Type B pancreatic cell (in vitro differentiated cells): ENCODE measurements around the gene AHRR. TPM values are rescaled to one million over a fixed set of nuclear protein-coding genes. Genes with fewer than 3 reads are reported as not detected.

ENCODE experiments used
- DNase-seq: peaks from one replicate; pipeline ENCODE4 v3.0.0; 2021; ENCODE audit warnings: mixed read lengths; ENCODE audit not compliant: unreplicated experiment; ENCODE audit errors: extremely low spot score
- H3K27ac Mint-ChIP-seq: 2 replicates; pipeline ENCODE4 v1.8.0; 2021; ENCODE audit warnings: mild to moderate bottlenecking, mixed read lengths
- H3K27me3 Mint-ChIP-seq: 2 replicates; pipeline ENCODE4 v1.8.0; 2021; ENCODE audit warnings: mixed read lengths
- H3K36me3 Mint-ChIP-seq: 2 replicates; pipeline ENCODE4 v1.8.0; 2021; ENCODE audit warnings: mixed read lengths
- H3K4me1 Mint-ChIP-seq: one replicate; pipeline ENCODE4 v1.8.0; 2021; ENCODE audit warnings: mixed read lengths; ENCODE audit not compliant: unreplicated experiment
- H3K4me3 Mint-ChIP-seq: 2 replicates; pipeline ENCODE4 v1.8.0; 2021; ENCODE audit warnings: mild to moderate bottlenecking, mixed read lengths
- H3K9me3 Mint-ChIP-seq: 2 replicates; pipeline ENCODE4 v1.8.0; 2021; ENCODE audit warnings: mixed read lengths
- total RNA-seq: library from RNA; stranded (reverse); gene quantifications from 2 replicates; pipeline ENCODE4 v1.2.1, GENCODE V29; 2021; ENCODE audit warnings: low replicate concordance
- TF ChIP-seq, protein P1 (sequence below): fragments of 200-600 bp; sonication (generic); conservative IDR thresholded peaks from 2 replicates; pipeline ENCODE4 v1.5.0; 2021; ENCODE audit warnings: antibody characterized with exemption, mild to moderate bottlenecking

Gene AHRR
- total RNA-seq, 1 donor from 2014 or later: 13.4 TPM

- Mint-ChIP-seq H3K4me3 (no peak overlapping the region), H3K4me1 (peaks cover 19% of the 10 kb centered on the region), H3K9me3 (peaks cover 6% of the 10 kb centered on the region), H3K27ac (no peak overlapping the region), H3K27me3 (no peaks in the 10 kb centered on the region), H3K36me3 (no peaks in the 10 kb centered on the region)
- TF ChIP-seq, protein P1, sequence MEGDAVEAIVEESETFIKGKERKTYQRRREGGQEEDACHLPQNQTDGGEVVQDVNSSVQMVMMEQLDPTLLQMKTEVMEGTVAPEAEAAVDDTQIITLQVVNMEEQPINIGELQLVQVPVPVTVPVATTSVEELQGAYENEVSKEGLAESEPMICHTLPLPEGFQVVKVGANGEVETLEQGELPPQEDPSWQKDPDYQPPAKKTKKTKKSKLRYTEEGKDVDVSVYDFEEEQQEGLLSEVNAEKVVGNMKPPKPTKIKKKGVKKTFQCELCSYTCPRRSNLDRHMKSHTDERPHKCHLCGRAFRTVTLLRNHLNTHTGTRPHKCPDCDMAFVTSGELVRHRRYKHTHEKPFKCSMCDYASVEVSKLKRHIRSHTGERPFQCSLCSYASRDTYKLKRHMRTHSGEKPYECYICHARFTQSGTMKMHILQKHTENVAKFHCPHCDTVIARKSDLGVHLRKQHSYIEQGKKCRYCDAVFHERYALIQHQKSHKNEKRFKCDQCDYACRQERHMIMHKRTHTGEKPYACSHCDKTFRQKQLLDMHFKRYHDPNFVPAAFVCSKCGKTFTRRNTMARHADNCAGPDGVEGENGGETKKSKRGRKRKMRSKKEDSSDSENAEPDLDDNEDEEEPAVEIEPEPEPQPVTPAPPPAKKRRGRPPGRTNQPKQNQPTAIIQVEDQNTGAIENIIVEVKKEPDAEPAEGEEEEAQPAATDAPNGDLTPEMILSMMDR: no peak
- DNase-seq: no peak
Observed at GRCh38 chr5:421901-422300, 100.4 kb downstream of the AHRR start.

- TF ChIP-seq, protein P1: no peak
- no peak for DNase-seq
- H3K9me3 Mint-ChIP-seq: peaks cover 6% of the 10 kb centered on the region
- H3K27ac Mint-ChIP-seq: no peak overlapping the region
- H3K4me1 Mint-ChIP-seq: peaks cover 19% of the 10 kb centered on the region
- H3K27me3 Mint-ChIP-seq: no peaks in the 10 kb centered on the region
- H3K4me3 Mint-ChIP-seq: no peak overlapping the region
- H3K36me3 Mint-ChIP-seq: no peaks in the 10 kb centered on the region
Observed at GRCh38 chr5:422323-423232, 101.1 kb downstream of the AHRR start.

GRCh38 chr5:423233-423565 lies 101.7 kb downstream of the AHRR start:
- peaks cover 13% of the 10 kb centered on the region for H3K4me1 Mint-ChIP-seq
- H3K36me3 Mint-ChIP-seq: no peaks in the 10 kb centered on the region
- TF ChIP-seq, protein P1: no peak
- no peak for DNase-seq
- no peaks in the 10 kb centered on the region for H3K27me3 Mint-ChIP-seq
- no peak overlapping the region for H3K27ac Mint-ChIP-seq
- no peak overlapping the region for H3K4me3 Mint-ChIP-seq
- peaks cover 6% of the 10 kb centered on the region for H3K9me3 Mint-ChIP-seq

DNA sequence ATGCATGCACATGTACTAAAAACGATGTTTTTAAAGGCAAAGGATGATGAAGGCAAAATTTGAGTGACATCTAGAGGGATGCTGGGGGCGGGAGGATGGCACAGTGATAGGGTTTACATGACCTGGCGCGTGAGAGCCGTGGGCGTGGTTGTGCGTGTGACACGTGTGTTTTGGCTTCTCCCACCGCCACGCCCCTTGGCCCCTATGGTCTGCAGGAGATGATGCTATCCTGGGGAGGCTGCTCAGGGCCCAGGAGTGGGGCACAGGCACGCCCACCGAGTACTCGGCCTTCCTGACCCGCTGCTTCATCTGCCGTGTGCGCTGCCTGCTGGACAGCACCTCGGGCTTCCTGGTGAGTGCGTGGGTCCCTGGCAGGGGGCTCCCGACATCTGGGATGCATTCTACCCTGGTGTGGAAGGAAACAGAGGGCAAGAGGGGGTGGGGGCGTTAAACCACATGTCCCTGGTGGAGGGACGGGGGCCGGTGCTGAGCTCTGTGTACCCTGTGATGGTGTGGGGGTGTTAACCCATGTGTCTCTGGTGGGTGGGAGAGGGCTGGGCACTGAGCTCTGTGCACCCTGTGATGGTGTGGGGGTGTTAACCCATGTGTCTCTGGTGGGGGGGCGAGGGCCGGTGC lies 102.2 kb downstream of the AHRR start:
- no peaks in the 10 kb centered on the region for H3K36me3 Mint-ChIP-seq
- TF ChIP-seq, protein P1: no peak
- no peaks in the 10 kb centered on the region for H3K27me3 Mint-ChIP-seq
- H3K9me3 Mint-ChIP-seq: peaks cover 6% of the 10 kb centered on the region
- no peak overlapping the region for H3K4me3 Mint-ChIP-seq
- peaks cover 9% of the 10 kb centered on the region for H3K4me1 Mint-ChIP-seq
- no peak overlapping the region for H3K27ac Mint-ChIP-seq
- DNase-seq: no peak

- H3K27me3 Mint-ChIP-seq: no peaks in the 10 kb centered on the region
Observed at GRCh38 chr5:424301-425110, 103.0 kb downstream of the AHRR start.

More at GRCh38 chr5:424301-425110, 103.0 kb downstream of the AHRR start:
- TF ChIP-seq, protein P1: no peak
- Mint-ChIP-seq H3K27ac (no peak overlapping the region), H3K36me3 (no peaks in the 10 kb centered on the region), H3K9me3 (peaks cover 6% of the 10 kb centered on the region), H3K4me1 (peaks cover 13% of the 10 kb centered on the region), H3K4me3 (no peak overlapping the region)
- DNase-seq: no peak
